ENCODE data around the gene ZNF212.
"Not testable (repeated sequence)": the region's sequence is repeated elsewhere in the genome, so short reads cannot be mapped to it uniquely, and the experiment has no call there.

Gene ZNF212

DNA sequence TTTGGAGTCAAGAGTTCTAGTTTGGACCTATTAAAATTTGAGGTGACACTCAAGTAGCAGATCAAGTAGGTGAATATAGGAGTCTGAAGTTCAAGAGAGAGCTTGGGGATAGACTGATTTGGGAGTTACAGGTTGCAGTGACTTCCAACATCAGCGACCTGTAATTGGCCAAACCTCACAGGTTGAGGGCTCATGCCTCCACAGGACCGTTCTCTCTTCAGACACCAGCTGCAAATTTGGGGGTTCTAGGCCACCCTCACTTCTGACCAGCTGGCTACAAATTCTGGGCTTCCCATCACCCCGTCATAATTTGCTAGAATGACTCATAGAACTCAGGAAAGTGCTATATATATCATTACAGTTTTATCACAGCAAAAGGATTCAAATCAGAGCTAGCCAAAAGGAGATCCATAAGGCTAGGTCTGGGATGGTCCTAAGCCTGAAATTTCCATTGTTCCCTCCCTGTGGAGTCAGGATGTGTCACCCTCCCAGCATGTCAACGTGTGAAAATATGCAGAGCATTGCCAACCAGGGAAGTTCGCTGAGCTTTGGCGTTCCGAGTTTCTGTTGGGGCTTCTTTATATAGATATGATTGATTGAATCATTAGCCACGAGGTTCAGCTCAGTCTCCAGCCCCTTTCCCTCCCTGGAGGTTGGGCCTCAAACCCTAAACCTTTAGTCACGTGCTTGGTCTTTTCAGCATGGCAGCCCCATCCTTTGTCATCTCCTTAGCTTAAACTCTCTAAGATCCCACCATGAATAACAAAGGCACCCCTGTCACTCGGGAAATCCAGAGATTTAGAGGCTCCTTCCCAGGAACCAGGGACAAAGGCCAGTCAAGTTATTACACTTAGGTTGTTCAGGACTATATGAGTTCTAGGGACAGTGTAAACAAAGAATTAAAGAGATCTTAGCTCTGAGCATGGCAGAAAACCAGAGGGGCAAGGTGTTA lies 20.7 kb upstream of the ZNF212 start:
- DNase-seq (ENCODE audit: low spot score): no peak

DNA sequence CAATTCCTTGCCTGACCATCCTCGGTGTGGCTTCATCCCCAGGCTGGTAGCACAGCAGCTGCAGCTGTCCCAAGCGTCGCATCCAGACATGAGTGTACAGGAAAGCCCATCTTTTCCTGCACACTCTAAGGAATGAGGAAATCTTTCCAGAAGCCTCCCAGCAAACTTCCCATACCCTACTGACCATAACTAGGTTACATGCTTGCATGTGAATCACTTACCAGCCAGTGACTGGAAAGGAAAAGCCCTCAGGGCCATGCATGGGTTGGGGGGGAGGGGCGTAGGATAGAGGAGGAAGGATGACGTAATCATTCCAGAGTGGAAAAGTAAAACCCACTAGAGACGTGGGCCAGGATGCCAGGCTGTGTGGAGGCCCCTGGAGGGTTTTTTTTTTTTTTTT lies 18.9 kb upstream of the ZNF212 start:
- DNase-seq (ENCODE audit: low spot score): peak; percentile 93

DNA sequence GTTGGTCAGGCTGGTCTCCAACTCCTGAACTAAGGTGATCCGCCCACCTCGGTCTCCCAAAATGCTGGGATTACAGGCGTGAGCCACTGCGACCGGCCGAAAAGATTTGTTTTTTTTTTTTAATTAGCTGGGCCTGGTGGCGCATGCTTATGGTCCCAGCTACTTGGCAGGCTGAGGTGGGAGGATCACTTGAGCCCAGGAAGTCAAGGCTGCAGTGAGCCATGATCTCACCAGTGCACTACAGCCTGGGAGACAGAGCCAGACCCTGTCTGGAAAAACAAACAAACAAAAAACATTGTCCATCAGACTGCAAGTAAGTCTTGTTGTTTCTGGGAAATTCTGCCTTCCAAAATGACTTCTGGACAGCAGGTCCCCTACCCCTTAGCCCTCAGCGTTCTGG lies 16.3 kb upstream of the ZNF212 start:
- no peak for DNase-seq (ENCODE audit: low spot score)

DNA sequence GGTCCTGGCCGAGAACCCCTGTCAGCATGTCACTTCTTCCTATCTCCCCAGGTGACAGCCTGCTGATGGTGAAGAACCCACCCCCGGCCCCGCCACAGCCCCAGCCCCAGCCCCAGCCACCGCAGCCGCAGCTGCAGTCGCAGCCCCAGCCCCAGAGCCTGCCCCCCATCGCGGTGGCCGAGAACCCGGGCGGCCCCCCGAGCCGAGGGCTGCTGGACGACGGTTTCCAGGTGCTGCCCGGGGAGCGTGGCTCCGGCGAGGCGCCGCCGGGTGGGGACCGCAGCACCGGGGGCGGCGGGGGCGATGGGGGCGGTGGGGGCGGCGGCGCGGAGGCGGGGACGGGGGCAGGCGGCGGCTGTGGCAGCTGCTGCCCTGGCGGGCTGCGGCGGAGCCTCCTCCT lies 15.7 kb upstream of the ZNF212 start:
- DNase-seq (ENCODE audit: low spot score): no peak

DNA sequence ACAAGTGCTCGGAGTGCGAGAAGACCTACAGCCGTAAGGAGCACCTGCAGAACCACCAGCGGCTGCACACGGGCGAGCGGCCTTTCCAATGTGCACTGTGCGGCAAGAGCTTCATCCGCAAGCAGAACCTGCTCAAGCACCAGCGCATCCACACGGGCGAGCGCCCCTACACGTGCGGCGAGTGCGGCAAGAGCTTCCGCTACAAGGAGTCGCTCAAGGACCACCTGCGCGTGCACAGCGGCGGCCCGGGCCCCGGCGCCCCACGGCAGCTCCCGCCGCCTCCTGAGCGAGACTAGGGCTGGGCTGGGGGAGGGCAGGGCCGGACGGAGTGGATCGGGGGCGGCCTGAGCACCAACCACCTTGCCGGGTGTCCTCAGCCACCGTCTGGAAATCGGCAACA lies 15.1 kb upstream of the ZNF212 start:
- no peak for DNase-seq (ENCODE audit: low spot score)

DNA sequence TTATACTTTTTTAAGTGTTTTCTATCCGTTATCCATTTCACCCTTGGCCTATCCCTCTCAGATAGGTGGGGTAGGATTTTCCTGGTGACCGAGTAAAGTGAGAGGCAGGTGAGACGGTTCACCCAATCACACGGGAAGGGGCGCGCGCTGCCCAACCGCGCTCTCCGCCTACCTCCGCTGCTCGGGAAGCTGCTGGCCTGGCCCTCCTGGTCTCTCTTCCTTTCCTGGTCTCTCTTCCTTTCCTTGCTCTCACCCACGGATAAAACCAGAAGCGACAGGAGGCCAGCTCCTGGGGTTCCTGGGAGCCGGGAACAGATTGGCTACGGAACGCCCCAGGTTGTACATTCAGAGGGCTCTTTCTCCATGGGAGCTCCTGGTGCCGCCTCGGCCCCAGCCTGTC lies 14.3 kb upstream of the ZNF212 start:
- DNase-seq (ENCODE audit: low spot score): no peak

DNA sequence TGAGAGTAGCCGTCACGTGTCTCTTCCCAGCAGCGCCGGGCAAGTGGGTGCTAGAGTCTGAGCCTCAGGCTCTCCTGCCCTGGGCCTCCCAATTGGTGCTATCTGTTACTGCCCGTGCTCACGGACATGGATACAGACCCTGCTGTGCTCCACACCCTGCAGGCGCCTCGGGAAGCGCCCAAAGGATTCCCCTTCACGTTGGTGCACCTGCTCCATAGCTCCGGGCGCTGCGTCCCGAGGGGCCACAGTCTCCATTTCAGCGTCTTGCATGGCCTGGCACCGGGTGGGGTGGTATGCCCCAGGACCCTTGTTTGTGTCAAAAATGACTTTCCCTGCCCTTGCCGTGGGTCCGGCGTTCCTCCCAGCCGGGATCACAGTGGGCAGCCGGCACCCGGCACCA lies 13.8 kb upstream of the ZNF212 start:
- DNase-seq (ENCODE audit: low spot score): no peak

DNA sequence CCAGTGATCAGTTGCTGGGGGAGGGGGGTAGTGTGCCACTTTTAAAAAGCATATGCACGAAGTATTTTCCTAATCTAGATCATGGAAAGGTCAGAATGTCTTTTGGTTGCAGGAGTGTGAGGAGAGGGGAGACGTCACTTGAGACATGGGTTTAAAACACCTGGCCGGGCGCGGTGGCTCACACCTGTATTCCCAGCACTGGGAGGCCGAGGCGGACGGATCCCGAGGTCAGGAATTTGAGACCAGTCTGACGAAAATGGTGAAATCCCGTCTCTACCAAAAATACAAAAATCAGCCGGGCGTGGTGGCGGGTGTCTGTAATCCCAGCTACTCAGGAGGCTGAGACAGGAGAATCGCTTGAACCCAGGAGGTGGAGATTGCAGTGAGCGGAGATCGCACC lies 13.1 kb upstream of the ZNF212 start:
- DNase-seq (ENCODE audit: low spot score): not testable (repeated sequence)

DNA sequence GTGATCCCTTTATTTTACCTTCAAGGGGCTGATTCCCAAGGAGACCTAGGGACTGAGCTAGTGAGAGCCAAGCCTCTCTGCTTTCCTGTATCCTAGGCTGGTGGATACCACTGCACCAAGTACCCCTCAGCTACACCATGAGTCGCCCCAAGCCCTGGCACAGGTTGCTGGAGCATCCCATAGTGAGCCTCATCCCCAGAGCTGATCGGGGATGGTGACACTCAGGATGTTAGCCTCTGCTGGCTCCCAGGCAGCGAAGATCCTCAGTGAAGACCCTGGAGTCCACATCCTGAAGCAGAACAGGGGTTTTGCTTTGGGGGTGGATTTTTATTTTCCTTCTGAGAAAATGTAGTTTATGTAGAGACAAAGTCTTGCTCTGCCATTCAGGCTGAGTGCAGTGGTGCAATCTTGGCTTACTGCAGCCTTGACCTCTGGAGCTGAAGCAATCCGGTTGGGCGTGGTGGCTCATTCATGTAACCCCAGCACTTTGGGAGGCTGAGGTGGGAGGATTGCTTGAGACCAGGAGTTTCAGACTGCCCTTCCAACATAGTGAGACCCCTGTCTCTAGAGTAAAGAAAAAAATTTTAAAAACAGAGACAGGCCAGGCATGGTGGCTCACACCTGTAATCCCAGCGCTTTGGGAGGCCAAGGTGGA lies 12.5 kb upstream of the ZNF212 start:
- no peak for DNase-seq (ENCODE audit: low spot score)

DNA sequence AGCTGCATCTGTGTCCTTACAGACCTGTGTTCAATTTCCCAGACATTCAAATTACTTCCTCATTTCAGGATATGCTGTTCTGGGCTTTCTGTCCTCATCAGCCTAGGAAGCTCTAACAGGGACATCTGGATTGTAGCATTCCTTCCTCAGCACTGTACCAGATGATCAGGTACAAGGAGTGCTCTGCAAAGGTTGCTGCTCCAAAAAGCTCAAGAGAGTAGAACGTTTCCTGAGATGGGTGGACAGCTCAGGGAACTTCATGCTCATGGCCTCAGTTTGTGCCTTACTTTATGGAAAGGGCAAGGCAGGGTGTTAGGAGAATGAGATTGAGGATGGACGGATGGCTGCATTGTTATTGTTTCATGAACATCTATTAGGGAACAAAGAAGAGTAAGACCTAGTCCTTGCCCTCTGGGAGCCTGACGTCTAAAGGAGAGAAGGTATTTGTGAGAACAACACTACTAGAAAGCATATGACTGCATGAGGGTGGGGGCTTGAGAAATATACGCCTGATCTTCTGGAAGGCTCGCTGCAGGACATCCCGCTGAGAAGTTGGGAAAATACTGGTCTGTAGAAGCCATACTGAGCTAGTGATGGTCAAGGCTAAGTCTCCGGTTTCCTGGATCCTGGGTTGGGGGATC lies 10.5 kb upstream of the ZNF212 start:
- no peak for DNase-seq (ENCODE audit: low spot score)

DNA sequence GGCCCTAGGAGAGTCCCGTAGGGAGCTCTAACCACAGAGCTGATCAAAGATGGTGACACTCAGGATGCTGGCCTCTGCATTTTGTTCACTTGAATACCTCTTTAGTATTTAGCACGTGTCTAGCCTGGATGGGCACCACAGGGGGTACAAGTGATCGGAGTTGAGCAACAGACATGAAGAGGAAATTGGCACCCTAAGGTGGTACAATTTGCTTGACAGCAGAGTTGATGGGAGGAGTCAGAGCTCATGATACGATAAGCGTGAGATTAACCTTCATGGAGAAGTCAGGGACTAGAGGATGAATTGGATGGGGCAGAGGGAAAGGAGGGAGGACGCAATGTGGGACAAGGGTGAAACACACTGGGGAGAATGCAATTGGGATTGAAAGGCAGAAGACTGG lies 9.9 kb upstream of the ZNF212 start:
- no peak for DNase-seq (ENCODE audit: low spot score)

DNA sequence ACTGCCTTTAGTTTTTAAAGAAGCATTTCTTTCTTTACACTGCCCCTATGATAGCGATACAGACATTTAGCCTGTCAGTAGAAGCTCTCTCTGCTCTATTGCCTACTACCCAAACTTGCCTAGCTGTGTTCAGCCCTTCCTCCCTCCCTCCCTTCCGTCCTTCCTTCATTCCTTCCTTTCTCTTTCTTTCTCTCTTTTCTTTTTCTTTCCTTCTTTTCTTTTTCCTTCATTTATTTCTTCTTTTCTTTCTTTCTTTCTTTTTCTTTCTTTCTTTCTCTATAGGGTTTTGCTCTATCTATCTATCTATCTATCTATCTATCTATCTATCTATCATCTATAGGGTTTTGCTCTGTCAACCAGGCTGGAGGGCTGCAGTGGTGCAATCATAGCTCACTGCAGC lies 7.1 kb upstream of the ZNF212 start:
- DNase-seq (ENCODE audit: low spot score): no peak

DNA sequence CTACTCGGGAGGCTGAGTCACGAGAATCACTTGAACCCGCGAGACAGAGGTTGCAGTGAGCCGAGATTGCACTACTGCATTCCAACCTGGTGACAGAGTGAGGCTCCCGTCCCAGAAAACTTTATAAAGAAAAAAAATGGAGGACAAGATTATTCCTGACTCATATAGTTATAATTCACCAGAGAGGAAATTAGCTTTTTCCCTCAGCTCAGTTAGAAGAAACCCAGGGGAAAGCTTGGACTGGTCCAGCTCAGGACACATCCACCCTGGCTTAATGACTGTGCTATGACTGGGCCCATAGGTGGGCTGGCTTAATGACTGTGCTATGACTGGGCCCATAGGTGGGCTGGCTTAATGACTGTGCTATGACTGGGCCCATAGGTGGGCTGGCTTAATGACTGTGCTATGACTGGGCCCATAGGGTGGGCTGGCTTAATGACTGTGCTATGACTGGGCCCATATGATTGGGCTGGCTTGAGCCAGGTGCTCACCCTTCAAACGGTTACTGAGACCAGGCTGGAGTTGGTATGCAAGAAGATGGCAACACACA lies 5.7 kb upstream of the ZNF212 start:
- DNase-seq (ENCODE audit: low spot score): peak; percentile 97

DNA sequence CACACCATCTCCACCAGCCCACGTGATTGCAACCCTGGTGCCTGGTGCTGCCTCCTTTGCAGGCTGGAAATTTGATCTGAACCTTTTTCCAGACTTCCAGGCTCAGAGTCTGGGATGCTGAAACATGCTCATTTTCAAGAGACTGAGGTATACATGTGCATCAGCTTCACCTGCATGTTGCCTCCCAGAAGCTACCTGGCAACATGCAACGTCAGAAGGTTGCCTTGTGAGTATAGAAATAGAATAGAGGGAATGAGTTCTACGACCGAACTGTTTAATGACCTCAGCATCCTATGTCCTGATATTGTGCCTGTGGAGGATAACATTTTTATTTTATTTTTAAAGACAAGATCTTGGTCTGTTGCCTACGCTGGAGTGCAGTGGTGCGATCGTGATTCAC lies 1.9 kb upstream of the ZNF212 start:
- DNase-seq (ENCODE audit: low spot score): no peak

DNA sequence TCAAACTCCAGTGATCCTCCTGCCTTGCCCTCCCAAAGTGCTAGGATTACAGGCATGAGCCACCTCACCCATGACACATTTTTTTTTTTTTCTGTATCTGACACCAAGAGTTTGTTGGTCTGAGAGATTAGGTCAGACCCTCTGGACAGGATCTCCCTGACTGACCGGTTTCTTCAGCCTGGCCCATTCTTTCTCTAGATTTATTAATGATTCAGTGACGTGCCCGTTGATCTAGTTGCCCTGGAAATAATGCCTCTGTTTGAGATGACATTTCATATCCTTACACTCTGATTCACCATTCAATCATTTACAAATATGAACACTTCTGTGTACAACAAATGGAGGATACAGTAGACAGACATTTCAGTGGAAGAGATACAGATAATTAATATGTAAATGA lies 1.4 kb upstream of the ZNF212 start:
- peak; percentile 97 for DNase-seq (ENCODE audit: low spot score)

DNA sequence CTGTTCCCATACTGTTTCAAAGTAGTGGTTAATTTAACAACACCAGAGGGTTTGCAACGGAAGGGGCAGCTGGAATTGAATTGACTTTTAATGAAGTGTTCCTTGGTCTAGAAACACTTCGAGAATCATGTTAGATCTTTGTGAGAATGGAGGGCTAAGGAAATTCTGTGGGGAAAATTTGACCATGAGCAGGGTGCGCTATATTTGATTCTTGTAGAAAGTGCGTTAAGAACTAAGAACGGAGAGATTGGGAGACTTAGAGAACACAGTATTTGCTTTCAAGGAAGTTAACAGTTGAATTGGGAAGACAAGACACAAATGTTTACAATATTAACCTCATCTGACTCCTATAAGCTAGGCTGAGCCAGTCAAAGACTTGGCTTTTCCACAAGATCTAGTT lies 1.2 kb downstream of the ZNF212 start:
- DNase-seq (ENCODE audit: low spot score): no peak

DNA sequence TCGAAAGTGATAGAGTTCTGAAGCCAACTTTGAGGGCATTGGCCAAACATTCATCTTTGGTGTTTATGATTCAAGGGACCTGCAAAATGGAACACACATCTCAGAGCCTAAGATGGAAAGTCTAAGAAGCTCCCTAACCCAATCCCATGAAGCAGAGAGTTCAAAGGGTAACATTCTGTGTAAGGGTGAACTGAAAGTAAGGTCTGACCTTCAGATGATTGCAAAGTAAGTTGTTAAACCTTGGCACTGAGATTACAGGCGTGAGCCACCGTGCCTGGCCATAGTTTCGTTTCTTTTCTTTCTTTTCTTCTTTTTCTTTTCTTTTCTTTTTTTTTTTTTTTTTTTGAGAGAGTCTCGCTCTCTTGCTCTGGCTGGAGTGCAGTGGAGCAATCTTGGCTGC lies 2.2 kb downstream of the ZNF212 start:
- no peak for DNase-seq (ENCODE audit: low spot score)

DNA sequence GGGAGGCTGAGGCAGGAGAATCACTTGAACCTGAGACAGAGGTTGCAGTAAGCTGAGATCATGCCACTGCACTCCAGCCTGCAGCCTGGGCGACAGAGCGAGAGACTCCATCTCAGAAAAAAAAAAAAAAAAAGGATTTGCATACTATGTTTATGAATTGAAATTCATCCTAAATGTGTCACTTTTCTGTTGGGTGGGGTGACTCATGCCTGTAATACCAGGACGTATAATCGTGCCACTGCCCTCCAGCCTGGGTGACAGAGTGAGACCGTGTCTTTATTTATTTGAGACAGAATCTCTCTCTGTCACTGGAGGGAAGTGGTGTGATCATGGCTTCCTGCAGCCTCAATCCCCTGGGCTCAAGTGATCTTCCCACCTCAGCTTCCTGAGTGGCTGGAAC lies 5.8 kb downstream of the ZNF212 start:
- peak; percentile 76 for DNase-seq (ENCODE audit: low spot score)

DNA sequence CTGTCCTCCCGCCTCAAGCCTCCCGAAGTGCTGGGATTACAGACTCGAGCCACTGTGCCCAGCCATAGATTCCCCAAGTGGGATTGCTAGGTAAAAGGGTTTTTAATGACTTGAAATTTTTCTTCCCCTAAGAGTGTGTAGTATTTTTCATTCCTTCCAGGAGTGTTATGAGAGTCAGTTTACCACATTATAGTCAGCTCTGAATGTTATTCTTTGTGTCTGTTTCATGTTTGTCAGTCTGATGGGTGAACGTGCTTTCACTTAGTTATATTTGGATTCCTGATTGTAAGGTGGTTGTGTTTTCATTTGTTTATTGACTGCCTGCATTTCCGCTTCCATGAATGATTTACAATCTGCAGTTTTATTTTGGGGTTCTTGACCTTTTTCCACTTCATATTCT lies 6.3 kb downstream of the ZNF212 start:
- DNase-seq (ENCODE audit: low spot score): no peak

DNA sequence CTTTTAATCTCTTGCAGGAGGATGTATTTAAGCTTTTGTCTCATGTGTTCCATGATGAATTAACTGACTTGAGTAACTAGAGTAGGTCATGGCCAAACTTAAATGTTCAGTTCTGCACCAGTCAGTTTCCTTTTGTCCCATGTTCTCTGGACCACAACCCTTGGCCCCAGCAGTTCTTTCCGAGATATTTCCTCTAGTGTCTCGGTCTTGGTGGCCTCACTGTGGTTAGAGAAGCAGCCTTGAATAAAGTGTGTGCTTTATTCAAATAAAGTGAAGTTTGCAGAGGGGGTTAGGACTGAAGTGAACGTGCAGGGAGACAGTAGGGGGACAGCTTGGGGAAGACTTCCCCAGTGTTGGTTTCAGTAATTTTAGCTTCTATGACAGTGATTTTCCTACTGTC lies 9.3 kb downstream of the ZNF212 start:
- no peak for DNase-seq (ENCODE audit: low spot score)

DNA sequence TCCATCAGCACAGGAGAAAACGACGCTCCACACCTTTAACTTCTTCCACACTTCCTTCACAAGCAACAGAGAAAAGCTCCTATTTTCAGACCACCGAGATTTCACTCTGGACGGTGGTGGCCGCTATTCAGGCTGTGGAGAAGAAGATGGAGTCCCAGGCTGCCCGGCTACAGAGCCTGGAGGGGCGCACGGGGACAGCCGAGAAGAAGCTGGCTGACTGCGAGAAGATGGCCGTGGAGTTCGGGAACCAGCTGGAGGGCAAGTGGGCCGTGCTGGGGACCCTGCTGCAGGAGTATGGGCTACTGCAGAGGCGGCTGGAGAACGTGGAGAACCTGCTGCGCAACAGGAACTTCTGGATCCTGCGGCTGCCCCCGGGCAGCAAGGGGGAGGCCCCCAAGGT lies 10.7 kb downstream of the ZNF212 start:
- not testable (repeated sequence) for DNase-seq (ENCODE audit: low spot score)

DNA sequence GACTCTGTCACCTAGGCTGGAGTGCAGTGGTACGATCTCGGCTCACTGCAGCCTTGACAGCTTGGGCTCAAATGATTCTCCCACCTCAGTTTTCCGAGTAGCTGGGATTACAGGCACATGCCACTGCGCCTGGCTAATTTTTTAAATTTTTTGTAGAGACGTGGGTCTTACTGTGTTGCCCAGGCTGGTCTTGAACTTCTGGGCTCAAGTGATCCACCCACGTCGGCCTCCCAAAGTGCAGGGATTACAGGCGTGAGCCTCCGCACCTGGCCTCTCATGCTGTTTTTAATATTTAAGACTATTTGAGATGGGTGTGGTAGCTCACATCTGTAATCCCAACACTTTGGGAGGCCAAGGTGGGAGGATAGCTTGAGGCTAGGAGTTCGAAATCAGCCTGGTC lies 12.1 kb downstream of the ZNF212 start:
- DNase-seq (ENCODE audit: low spot score): not testable (repeated sequence)

DNA sequence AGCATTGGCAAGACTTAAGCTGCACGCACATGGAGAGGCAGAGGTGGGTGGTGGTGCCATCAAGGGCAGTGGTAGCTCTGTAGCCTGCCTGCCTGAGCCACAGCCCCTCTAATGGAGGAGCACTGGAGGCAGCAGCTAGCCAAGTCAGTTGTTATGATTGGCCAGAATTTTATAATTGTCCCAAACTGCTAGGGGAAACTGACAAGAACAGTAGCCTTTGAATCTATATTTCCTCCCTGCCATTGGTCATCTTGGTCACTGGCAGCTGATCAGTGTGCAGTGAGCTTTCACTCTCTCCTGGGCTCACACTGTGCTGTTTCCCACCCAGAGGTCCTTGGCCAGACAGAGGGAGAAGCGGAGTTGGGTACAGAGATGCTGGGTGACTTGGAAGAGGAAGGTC lies 12.9 kb downstream of the ZNF212 start:
- no peak for DNase-seq (ENCODE audit: low spot score)
